HTERT RPE-1 (cell line): ENCODE results near the gene NUP62.

ENCODE experiments used
- in situ Hi-C: fragments of 300-500 bp; cut with MboI; formaldehyde crosslinking; loops from 4 replicates; pipeline ENCODE4 v1.14.3; 2020; ENCODE audit warnings: low sequenced_read_pairs

NUP62 gene

GRCh38 chr19:49906879-49907564 lies 22.3 kb downstream of the NUP62 start:
- in situ Hi-C loops, result no loop called here

GRCh38 chr19:49904136-49904535 lies 25.2 kb downstream of the NUP62 start:
- in situ Hi-C loops, result no loop called here

GRCh38 chr19:49896863-49897621 lies 32.3 kb downstream of the NUP62 start, which contains the start of gene IL4I1:
Gene IL4I1 (minus strand): TSS chr19:49896887. CDS start chr19:49896160, 727 bp downstream.
- in situ Hi-C loops, result no loop called here

- in situ Hi-C loops, result no loop called here
Measured at GRCh38 chr19:49895566-49896297, 33.6 kb downstream of the NUP62 start.

- in situ Hi-C loops, result no loop called here
Measured at GRCh38 chr19:49894879-49895565, 34.3 kb downstream of the NUP62 start.

GRCh38 chr19:49894011-49894664 lies 35.2 kb downstream of the NUP62 start:
- in situ Hi-C loops, result no loop called here

- in situ Hi-C loops, result no loop called here
Measured at GRCh38 chr19:49892716-49893115, 36.6 kb downstream of the NUP62 start.

- in situ Hi-C loops, result no loop called here
Measured at GRCh38 chr19:49891393-49891792, 37.9 kb downstream of the NUP62 start.

GRCh38 chr19:49890349-49891311 lies 38.7 kb downstream of the NUP62 start:
- in situ Hi-C loops, result no loop called here

GRCh38 chr19:49889687-49890348 lies 39.5 kb downstream of the NUP62 start:
- in situ Hi-C loops, result no loop called here

GRCh38 chr19:49889038-49889686 lies 40.1 kb downstream of the NUP62 start:
- in situ Hi-C loops, result no loop called here

GRCh38 chr19:49888510-49888824 lies 40.8 kb downstream of the NUP62 start:
- in situ Hi-C loops, result no loop called here

- in situ Hi-C loops, result no loop called here
Measured at GRCh38 chr19:49887665-49888509, 41.4 kb downstream of the NUP62 start.

GRCh38 chr19:49887037-49887664 lies 42.2 kb downstream of the NUP62 start:
- in situ Hi-C loops, result no loop called here

- in situ Hi-C loops, result no loop called here
Measured at GRCh38 chr19:49884760-49885159, 44.5 kb downstream of the NUP62 start.

GRCh38 chr19:49884109-49884508 lies 45.2 kb downstream of the NUP62 start:
- in situ Hi-C loops, result no loop called here

- in situ Hi-C loops, result no loop called here
Measured at GRCh38 chr19:49883094-49883493, 46.2 kb downstream of the NUP62 start.
